CD4-positive, alpha-beta T cell treated with Interleukin-1 beta for 1 hour (primary cell): ENCODE results near the gene SWAP70.

ENCODE experiments used
- DNase-seq, 2 donors: peaks; one replicate each; pipeline ENCODE4 v3.0.0-alpha.2; 2020 to 2022

The SWAP70 gene

DNA sequence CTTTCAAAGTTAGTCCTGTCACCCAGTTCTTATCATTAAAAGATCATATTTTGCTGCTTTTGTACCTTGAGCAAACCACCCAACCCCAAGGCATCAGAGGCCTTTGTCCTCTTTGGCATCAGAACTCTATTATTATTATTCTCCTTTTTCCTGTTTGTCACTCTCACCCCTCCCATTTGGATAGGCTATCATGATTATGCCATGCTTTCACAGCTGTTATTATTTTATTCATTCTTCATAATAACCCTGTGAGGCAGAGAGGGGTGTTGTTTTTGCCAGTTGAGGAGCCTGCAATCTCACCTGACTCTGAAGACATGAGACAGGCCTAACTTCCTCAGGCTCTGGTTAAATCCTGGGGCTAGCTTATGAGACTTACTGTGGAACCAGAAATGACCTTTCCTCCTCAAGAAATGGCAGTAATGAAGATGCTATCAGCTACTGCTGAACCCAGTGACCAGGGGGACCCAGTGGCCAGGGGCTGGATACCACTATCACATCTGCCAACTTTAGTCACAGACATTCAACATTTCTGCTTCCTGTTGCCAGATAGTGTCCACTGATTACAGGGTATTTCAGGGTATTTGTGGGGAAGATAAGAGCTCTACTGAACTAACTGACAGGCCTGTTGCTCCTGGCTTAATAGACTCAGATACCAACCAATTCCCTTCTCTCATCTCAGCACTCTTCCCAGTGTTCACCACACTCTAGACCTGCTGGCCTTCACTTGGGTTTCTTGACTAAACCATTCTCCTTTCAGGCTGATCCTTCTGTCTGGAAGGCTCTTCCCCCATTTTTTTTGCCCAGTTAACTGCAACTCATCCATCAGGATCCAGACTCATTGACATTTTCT, 11.8 kb upstream of the SWAP70 start:
- DNase-seq, result no peak

- DNase-seq, result no peak
Measured at GRCh38 chr11:9653871-9654270, 10.0 kb upstream of the SWAP70 start.

DNA sequence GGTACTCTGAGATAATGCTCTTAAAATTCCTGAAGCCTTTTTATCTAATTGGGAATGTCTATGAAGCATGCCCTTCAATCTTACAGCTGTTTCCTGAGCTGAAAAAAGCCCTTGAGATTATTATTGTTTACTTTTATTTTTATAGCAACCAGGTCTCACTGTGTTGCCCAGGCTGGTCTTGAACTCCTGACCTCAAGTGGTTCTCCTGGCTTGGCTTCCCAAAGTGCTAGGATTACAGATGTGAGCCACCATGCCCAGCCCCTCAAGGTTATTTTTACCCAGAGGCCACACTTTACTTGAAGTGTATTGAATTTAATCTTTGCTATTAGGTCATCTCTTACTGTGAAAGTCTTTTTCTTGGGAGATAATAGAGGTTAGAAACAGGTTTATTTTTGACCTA, 7.0 kb upstream of the SWAP70 start:
- DNase-seq, result no peak

- DNase-seq, result no peak
Measured at GRCh38 chr11:9657531-9657930, 6.3 kb upstream of the SWAP70 start.

- peak in 1 of 2 donors; percentile 15 for DNase-seq
Measured at GRCh38 chr11:9660886-9661285, 3.0 kb upstream of the SWAP70 start.

DNA sequence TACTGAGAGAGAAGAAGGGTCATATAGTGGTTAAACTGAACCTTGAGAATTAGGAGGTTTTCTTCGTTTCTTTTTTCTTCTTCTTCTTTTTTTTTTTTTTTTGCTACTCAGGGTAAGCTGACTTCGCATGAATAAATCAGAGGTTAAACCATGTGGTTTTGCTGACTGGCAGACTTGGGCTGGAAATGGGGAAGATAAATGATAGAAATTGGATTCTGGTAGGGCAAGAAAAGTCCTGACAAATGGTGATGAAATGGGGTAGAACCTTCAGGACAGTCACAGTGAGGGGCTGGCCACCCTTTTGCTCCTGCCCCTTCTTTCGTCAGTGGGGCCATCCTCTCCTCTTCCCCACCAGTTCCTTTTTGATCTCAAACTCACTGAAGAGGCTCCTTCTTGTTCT, 1.6 kb upstream of the SWAP70 start:
- peak in 1 of 2 donors; percentile 58 for DNase-seq

DNA sequence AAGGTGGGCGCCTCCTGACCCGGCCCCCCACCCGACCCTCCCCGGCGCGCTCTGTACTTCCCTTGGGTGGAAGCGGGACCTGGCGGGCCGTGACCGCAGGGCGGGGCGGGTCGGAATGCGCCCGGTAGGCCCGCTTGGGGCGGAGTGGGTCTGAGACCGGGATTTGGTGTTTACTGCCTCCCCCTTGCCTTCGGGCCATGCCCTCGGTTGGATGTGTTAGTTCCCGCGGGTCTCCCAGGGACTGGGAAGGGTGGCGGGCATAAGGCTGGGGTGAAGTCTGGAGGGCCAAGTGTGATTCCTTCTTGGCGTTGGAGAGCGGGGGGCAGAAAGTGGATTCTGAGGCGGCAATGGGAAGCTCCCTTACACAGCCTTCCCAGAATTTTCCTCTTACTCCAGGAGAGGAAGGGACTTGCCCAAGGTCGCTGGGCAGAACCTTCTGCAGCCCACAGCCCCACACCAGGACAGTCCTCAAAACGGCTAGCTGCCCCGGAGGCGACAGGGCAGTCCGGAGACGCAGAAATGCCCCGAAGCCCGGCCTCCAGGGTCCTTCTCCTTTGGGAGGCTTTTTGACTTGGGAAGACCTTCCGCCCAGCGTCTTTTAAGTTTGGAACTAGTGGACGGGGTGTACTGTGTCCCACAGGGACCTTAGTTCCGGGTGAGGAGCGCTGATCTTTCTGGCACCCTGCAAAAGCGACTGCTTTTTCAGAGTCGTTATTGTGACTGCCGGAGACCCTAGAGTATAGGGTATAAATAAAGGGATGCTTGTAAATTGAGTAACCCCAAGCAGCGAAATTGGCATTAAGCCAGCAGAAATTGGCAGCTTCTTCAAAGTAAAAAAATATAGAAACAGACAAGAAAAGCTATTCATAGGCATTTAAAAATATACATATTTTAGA, 647 bp downstream of the SWAP70 start:
- peak; percentile 12 to 13 for DNase-seq

DNA sequence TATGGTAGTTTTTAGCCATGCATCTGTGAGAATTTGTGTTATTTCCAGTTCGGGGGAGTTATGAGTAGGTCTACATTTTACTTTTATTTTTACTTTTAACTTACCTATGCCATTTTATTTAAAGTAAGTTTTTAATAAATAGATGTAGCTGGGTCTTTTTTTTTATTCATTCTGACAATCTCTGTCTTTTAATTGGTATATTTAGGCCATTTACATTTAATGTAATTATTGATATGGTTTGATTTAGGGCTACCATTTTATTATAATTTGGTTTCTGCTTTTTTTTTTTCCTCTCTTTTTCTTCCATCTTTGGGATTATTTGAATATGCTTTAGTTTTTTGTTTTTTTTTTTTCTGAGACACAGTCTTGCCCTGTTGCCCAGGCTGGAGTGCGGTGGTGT, 1.9 kb downstream of the SWAP70 start:
- no peak for DNase-seq

DNA sequence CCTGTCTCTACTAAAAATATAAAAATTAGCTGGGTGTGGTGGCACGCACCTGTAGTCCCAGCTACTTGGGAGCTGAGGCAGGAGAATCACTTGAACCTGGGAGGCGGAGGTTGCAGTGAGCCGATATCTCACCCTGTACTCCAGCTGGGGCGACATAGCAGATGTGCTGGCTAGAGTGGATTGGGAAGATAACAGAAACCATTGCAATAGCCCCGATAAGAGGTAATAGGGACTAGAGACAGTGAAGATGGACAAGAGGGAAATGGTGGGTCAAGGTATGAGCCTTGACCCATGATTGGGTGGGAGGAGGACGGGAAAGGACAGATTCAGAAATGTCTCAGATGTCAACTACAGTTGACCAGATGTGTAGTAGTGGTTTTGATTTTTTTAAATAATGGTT, 6.1 kb downstream of the SWAP70 start:
- DNase-seq, result no peak

DNA sequence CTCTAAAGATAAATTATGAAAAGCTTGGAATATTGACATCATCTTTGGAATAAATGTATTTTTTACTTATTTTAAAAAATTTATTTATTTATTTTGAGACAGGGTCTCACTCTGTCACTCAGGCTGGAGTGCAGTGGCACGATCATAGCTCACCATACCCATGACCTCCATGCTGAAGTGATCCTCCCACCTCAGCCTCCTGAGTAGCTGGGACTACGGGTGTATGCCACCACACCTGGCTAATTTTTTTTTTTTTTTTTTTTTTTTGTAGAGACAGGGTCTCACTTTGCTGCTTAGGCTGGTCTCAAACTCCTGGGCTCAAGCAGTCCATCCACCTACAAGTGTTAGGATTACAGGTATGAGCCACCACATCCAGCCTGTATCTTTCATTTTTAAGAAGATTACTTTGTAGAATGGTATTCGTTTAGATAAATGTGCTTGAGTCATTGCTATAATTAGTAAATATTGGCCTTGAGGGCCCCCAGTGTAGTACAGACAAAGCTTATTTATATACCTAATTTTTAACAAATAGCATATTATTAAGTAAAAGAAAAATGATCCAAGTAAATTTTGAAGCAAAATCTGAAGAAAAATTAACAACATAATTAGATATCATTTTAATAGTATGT, 8.5 kb downstream of the SWAP70 start:
- no peak for DNase-seq

DNA sequence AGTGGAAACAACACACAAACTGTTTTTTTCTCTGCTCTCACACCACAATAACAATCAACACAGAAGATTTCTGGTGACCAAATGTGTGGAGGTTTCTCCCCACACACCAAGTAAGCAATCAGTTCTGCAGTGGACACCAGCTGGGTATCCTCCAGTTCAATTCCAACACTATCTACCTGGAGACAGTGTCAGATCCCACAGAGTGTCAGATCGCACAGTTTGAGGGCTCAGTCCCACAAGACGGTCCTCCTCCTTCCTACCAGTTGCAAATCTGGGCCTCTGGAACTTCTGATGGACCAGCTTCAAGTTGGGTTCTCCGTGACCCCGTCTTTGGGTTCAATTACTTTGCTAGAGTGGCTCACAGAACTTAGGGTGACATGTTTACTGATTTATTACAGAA, 9.0 kb downstream of the SWAP70 start:
- no peak for DNase-seq

GRCh38 chr11:9675691-9676090, 11.8 kb downstream of the SWAP70 start:
- no peak for DNase-seq

DNA sequence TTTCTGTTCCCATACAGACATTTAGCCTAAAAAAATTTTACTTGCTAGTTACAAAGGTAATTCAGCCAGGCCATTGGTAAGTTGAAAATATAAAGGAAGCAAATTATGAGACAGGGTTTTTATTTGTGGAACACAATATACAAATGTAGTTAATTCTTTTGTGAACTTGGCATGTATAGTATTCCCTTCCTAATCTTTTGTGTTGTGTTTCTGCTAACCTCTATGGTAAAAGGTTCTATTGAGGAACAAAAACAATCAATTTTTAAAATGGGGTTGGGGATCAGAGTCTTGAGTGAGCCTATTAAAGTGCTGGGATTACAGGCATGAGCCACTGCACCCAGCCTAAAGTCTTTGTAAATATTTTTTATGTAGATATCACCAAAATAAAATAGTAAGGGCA, 14.1 kb downstream of the SWAP70 start:
- DNase-seq, result no peak

DNA sequence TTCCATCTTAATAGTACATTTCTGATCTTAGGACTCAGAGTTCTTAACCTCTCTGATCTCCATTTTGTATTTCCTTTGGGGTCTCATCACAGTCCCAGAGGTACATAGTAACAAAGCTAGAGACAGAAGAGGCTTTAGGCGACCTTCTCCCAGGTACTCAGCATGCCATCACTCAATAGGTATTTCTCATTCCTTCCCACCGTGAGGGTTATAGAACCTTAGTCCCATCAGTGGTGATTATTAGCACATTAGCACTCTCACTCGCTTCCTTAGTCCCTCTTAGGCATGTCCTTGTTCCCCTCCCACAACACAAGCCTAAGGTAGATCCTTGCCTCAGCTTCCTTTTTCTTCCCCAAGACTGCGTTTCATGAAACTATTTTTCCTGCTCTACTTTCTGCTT, 14.7 kb downstream of the SWAP70 start:
- no peak for DNase-seq

- DNase-seq, result no peak
Measured at GRCh38 chr11:9680028-9680427, 16.2 kb downstream of the SWAP70 start.

- no peak for DNase-seq
Measured at GRCh38 chr11:9681583-9682372, 17.9 kb downstream of the SWAP70 start.

DNA sequence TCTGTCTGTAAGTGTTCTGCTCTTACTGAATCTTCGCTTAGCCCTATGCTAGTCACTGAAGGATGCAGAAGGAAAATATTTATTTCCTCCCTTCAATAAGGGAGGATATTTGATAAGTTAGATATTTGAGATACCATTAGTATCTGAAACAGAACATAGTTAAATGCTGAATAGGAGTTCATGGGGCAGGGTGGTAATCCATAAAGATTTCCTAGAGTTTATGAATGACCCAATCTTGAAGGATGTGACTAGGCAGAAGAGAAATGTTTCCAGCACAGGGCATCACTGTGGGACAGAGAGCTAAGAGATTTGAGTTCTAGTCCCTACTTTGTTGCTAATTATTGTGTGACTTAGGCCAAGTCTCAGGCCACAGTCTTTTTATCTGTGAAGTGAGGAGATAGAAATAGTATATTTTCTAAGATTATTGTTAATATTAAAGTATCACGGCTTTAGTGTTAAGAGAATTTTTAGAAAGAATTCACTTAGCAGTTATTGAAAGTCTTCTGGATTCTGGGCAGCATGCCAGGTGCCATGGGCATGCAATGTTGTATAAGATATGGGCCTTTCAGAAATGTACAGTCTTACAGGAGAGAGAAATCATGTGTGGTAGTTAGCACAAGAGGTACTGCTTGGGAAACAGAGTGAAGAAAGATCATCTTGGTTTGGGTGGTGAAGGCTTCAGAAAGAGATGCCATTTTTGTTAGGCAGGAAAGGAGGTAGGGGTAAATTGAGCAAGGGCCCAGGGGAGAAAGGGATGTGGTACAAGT, 24.0 kb downstream of the SWAP70 start:
- DNase-seq, result no peak

GRCh38 chr11:9688716-9689511, 25.0 kb downstream of the SWAP70 start:
- DNase-seq, result peak in 1 of 2 donors; percentile 35

DNA sequence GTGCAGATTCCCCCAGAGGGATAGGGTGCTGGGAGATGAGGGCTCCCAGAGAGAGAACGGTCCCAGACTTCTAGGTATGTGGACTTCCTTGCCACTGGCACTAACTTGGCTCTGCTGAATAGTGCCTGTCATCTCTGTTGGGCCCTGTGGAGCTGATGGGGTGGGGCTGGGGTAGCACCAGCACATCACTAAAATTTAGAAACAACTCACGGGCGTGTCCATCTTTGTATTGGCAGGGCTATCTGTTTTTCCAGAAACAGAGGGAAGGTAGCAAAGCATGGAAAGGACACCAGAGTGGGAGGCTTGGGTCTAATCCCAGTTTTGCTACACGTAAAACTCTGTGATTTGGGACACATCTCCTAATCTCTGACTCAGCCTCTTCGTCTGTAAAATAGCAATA, 25.8 kb downstream of the SWAP70 start:
- no peak for DNase-seq

GRCh38 chr11:9691865-9692264, 28.0 kb downstream of the SWAP70 start:
- no peak for DNase-seq

DNA sequence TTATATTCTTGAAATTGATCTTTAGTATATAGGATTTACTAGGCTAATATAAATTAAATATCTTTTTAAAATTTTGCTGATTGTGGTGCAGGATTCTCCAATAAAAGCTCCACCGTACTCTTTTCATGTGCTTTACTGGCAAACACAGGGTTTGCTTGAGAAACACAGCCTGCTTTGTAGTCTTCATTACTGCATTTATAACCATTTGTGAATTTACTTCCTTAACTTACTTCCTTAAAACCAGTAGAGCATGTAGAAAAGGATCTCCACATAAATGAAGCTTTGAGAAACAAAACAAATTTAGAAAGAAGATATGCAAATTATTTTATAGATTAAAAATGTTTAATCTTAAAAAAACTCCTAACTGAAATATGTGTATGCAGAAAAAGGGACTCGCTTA, 28.8 kb downstream of the SWAP70 start:
- no peak for DNase-seq
